Middle frontal gyrus (tissue), 1 donor: ENCODE results near the gene CACHD1.
"Not testable (repeated sequence)": the region's sequence is repeated elsewhere in the genome, so short reads cannot be mapped to it uniquely, and the experiment has no call there.

Experiments
- DNase-seq: peaks from one replicate; pipeline ENCODE4 v3.0.0-alpha.2; 2015; ENCODE audit warnings: low spot score; ENCODE audit errors: extremely low spot score

The CACHD1 gene

GRCh38 chr1:64692911-64693310 lies 223.0 kb downstream of the CACHD1 start:
- DNase-seq: no peak

- DNase-seq: no peak
Observed at GRCh38 chr1:64693406-64693805, 223.5 kb downstream of the CACHD1 start.

- no peak for DNase-seq
Observed at GRCh38 chr1:64696879-64697278, 226.9 kb downstream of the CACHD1 start.

GRCh38 chr1:64699327-64699726 lies 229.4 kb downstream of the CACHD1 start:
- no peak for DNase-seq

- no peak for DNase-seq
Observed at GRCh38 chr1:64701071-64701470, 231.1 kb downstream of the CACHD1 start.

GRCh38 chr1:64701886-64702285 lies 232.0 kb downstream of the CACHD1 start:
- DNase-seq: no peak

GRCh38 chr1:64702670-64703069 lies 232.7 kb downstream of the CACHD1 start:
- not testable (repeated sequence) for DNase-seq

GRCh38 chr1:64703600-64703999 lies 233.7 kb downstream of the CACHD1 start:
- DNase-seq: no peak

GRCh38 chr1:64705591-64705990 lies 235.7 kb downstream of the CACHD1 start:
- no peak for DNase-seq

GRCh38 chr1:64711266-64711665 lies 241.3 kb downstream of the CACHD1 start:
- DNase-seq: no peak

GRCh38 chr1:64712049-64712448 lies 242.1 kb downstream of the CACHD1 start:
- DNase-seq: no peak

- DNase-seq: no peak
Observed at GRCh38 chr1:64715186-64715585, 245.3 kb downstream of the CACHD1 start.

GRCh38 chr1:64721135-64721534 lies 251.2 kb downstream of the CACHD1 start:
- no peak for DNase-seq

GRCh38 chr1:64721576-64722145 lies 251.7 kb downstream of the CACHD1 start:
- DNase-seq: no peak

- no peak for DNase-seq
Observed at GRCh38 chr1:64727861-64728260, 257.9 kb downstream of the CACHD1 start.

- no peak for DNase-seq
Observed at GRCh38 chr1:64733581-64734286, 263.8 kb downstream of the CACHD1 start.

GRCh38 chr1:64734287-64734652 lies 264.3 kb downstream of the CACHD1 start:
- DNase-seq: no peak

- DNase-seq: not testable (repeated sequence)
Observed at GRCh38 chr1:64740687-64741086, 270.8 kb downstream of the CACHD1 start.
